ENCODE measurements around the gene PHOX2B.

PHOX2B gene
- long read RNA-seq, result 0 reads

DNA sequence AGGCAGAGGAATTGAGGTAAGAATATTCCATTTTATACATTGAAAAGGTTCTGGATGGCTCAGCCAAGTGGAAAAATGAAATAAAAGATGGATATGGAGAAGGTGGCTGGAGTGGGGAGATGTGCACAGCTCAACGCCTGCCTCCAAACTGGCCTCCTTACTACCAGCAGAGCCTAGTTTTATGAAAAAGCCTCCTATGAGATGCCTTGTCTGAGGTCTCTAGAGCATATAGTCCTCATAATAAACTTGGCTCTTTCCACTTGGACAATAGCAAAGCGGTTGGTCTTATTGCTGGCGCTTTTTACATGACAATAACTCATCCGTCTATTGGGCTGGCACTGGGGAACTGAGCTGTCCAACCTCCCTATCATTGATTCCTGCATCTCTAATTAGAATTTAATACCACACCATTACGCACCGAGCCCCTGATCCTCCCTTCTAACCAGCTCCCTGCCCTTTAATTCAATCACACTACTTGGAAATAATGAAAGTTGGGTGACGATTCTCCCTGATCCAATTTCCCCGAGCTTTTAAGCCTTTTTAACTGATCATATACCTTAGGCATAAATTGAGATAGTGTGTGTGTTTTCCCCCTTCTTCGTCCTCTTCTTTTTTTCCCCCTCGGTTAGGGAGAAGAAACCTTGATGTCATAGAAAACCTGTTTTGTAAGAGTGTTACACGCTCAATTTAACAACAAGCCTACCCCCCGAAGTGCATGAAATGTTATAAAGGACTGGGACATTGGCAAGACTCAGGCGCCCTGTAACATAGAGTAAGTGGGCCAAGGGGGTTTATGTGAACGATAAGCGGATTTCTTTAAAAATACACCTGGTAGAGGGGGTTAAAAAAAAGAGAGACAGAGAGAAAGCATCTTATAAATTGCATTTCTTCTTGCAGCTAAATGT lies at the start of gene PHOX2B:
Gene PHOX2B (minus strand): TSS at position 155 of the 905 bp plus-strand sequence. CDS start 115 bp downstream, at position 40.
- TF ChIP-seq POLR2AphosphoS5 (IDR thresholded peaks at IDR 0.05; ENCODE audit: low read depth) (no peak), SPI1 (IDR thresholded peaks at IDR 0.05; ENCODE audit: borderline replicate concordance, low read depth) (no peak), GABPA (IDR thresholded peaks at IDR 0.05; ENCODE audit: low read depth) (no peak)
- TF ChIP-seq, protein P1, sequence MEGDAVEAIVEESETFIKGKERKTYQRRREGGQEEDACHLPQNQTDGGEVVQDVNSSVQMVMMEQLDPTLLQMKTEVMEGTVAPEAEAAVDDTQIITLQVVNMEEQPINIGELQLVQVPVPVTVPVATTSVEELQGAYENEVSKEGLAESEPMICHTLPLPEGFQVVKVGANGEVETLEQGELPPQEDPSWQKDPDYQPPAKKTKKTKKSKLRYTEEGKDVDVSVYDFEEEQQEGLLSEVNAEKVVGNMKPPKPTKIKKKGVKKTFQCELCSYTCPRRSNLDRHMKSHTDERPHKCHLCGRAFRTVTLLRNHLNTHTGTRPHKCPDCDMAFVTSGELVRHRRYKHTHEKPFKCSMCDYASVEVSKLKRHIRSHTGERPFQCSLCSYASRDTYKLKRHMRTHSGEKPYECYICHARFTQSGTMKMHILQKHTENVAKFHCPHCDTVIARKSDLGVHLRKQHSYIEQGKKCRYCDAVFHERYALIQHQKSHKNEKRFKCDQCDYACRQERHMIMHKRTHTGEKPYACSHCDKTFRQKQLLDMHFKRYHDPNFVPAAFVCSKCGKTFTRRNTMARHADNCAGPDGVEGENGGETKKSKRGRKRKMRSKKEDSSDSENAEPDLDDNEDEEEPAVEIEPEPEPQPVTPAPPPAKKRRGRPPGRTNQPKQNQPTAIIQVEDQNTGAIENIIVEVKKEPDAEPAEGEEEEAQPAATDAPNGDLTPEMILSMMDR (IDR thresholded peaks at IDR 0.05; ENCODE audit: insufficient read depth, low read length), result no peak
- TF ChIP-seq, protein P2, sequence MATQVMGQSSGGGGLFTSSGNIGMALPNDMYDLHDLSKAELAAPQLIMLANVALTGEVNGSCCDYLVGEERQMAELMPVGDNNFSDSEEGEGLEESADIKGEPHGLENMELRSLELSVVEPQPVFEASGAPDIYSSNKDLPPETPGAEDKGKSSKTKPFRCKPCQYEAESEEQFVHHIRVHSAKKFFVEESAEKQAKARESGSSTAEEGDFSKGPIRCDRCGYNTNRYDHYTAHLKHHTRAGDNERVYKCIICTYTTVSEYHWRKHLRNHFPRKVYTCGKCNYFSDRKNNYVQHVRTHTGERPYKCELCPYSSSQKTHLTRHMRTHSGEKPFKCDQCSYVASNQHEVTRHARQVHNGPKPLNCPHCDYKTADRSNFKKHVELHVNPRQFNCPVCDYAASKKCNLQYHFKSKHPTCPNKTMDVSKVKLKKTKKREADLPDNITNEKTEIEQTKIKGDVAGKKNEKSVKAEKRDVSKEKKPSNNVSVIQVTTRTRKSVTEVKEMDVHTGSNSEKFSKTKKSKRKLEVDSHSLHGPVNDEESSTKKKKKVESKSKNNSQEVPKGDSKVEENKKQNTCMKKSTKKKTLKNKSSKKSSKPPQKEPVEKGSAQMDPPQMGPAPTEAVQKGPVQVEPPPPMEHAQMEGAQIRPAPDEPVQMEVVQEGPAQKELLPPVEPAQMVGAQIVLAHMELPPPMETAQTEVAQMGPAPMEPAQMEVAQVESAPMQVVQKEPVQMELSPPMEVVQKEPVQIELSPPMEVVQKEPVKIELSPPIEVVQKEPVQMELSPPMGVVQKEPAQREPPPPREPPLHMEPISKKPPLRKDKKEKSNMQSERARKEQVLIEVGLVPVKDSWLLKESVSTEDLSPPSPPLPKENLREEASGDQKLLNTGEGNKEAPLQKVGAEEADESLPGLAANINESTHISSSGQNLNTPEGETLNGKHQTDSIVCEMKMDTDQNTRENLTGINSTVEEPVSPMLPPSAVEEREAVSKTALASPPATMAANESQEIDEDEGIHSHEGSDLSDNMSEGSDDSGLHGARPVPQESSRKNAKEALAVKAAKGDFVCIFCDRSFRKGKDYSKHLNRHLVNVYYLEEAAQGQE (IDR thresholded peaks at IDR 0.05; ENCODE audit: insufficient replicate concordance, low read depth), result no peak
- Histone ChIP-seq H3K4me3 (replicated peaks; ENCODE audit: insufficient read depth, low read length) (no peak within 1 kb of the TSS), H3K27me3 (ENCODE audit: insufficient read depth, poor library complexity, severe bottlenecking) (peaks cover 71% of the 10 kb centered on the region), H3K27ac (replicated peaks) (no peak within 1 kb of the TSS)
- no peak for DNase-seq (ENCODE audit: low read depth in 1 of 2, low spot score in 1 of 2)

DNA sequence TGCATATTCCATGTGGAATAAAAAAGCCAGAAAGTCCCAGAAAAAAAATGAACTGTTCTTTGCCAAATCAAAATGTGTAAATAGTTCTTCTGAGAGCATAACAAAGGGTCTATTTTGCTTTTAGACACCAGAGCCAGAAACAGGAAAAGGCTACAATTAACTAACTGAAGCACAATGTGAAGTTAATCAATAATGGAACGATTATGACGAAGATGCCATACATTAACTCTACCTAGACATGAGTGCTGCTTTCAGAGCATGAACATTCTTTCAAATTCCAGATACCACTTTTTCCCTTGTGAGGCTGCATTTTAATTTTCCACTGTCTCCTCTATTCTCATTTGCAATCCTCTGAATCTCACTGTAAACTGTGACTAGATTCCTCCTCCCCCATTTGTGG lies 48.7 kb upstream of the PHOX2B start:
- Histone ChIP-seq H3K27ac (replicated peaks) (no peak overlapping the region), H3K4me3 (replicated peaks; ENCODE audit: insufficient read depth, low read length) (no peak overlapping the region), H3K27me3 (ENCODE audit: insufficient read depth, poor library complexity, severe bottlenecking) (peaks cover 3% of the 10 kb centered on the region)
- TF ChIP-seq GABPA (IDR thresholded peaks at IDR 0.05; ENCODE audit: low read depth), result no peak
- TF ChIP-seq, protein P2 (IDR thresholded peaks at IDR 0.05; ENCODE audit: insufficient replicate concordance, low read depth), result no peak
- no peak for DNase-seq (ENCODE audit: low read depth in 1 of 2, low spot score in 1 of 2)

- Histone ChIP-seq H3K27ac (replicated peaks) (no peak overlapping the region), H3K27me3 (ENCODE audit: insufficient read depth, poor library complexity, severe bottlenecking) (peaks cover 3% of the 10 kb centered on the region), H3K4me3 (replicated peaks; ENCODE audit: insufficient read depth, low read length) (no peak overlapping the region)
- no peak for TF ChIP-seq GABPA (IDR thresholded peaks at IDR 0.05; ENCODE audit: low read depth)
- TF ChIP-seq SPI1 (IDR thresholded peaks at IDR 0.05; ENCODE audit: borderline replicate concordance, low read depth), result no peak
- TF ChIP-seq, protein P2 (IDR thresholded peaks at IDR 0.05; ENCODE audit: insufficient replicate concordance, low read depth), result no peak
- no peak for TF ChIP-seq POLR2AphosphoS5 (IDR thresholded peaks at IDR 0.05; ENCODE audit: low read depth)
- TF ChIP-seq, protein P1 (IDR thresholded peaks at IDR 0.05; ENCODE audit: insufficient read depth, low read length), result no peak
- no peak for DNase-seq (ENCODE audit: low read depth in 1 of 2, low spot score in 1 of 2)
Measured at GRCh38 chr4:41796545-41797210, 48.2 kb upstream of the PHOX2B start.

Data from HL-60 (cell line).